Measurements from ENCODE around the gene TSPAN9. TPM values are rescaled to one million over a fixed set of nuclear protein-coding genes. Genes with fewer than 3 reads are reported as not detected.

TSPAN9 gene
- total and polyA plus RNA-seq, 10 of the 15 experiments (the other 5 are each of a cell fraction or from before 2014, with no cell fraction given), result 0.03 to 1.0 (median 0.12) TPM; not detected in 5

DNA sequence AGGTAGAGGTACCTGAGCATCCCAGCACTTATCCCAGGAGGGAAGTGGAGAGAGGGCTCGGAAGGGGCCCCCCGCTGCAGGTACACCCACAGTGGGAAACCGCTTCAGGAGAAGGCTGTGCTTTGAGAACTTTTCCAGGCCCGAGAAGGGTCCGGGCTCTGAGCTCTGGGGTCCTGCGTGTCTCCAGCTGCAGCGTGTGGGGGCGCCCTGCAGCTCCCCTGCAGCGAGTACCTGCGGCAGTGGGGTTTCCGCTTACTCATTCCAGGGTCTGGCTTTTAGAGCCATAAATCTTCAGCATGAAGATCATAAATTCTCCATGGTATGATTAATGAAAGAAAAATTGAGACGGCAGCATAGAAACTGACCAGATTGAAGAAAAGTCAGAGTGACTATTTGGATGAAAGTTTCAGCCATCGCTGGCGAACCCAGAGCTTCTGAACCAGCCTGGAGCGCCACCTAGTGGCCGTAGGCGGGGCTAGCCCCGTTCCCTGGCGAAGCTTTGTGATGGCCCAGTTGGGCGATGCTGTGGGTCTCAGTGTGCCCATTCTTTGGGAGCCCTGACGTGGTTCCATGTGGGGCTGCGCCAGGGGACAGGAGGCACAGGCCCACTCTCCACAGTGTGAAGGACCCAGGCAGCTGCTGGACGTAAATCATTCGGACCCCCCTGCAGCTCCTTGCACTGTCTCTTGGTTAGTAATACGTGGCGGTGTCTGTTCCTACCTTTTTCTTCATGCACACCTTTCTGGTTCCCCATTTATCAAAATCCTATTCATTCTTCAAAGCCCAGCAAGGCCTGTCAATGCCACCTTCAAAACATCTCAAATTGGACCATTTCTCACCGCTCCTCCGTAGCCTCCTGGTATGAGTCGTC lies 198.2 kb downstream of the TSPAN9 start (continued):
- TF ChIP-seq NR2F1 (conservative IDR thresholded peaks at IDR 0.05), result no peak
- TF ChIP-seq RFX5 (IDR thresholded peaks at IDR 0.05; ENCODE audit: low read depth, low read length), result no peak
- TF ChIP-seq TCF3 (IDR thresholded peaks at IDR 0.05; ENCODE audit: borderline replicate concordance, insufficient read depth, low read depth, low read length), result no peak
- TF ChIP-seq NR2C1 (IDR thresholded peaks at IDR 0.05), result no peak

DNA sequence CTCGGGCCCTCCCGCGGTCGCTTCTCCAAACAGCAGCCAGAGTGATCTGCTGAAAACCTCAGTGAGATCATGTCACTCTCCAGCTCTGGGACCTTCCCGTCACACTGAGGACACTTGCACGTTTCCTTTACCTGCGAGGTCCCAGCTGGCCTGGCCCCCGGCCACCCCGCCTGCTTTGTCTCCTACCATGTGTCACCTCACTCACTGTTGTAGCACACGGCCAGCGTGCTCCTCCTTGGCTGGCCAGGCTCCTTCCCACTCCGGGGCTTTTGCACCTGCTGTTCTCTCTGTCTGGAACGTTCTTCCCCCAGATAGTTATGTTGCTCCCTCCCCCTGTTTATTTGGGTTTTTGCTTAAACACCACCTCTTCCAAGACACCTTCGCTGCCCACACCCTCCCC lies 199.0 kb downstream of the TSPAN9 start:
- no peak overlapping the region for H2AFZ ChIP-seq (ENCODE audit: control insufficient read depth, low read depth, low read length)
- intact Hi-C loops (cut with micrococcal nuclease; ENCODE audit: unreplicated experiment), result no loop called here
- BruUV-seq (replicated peaks), result no TSS peak
- H3K4me3 ChIP-seq, result no peak overlapping the region
- CTCF ChIA-PET, result interaction anchor here (0.6 to 4.1 kb wide), 13 partner anchors 13 to 501 kb away, joined by 3 to 41 read pairs (median 7); no protein-coding TSS in a partner anchor
- ATAC-seq (no peak), DNase-seq (ENCODE audit: low read depth, low spot score) (no peak), FAIRE-seq (no peak)
- no peaks in the 10 kb centered on the region for H3K36me3 ChIP-seq (ENCODE audit: control insufficient read depth in 2 of 2, insufficient read depth in 2 of 2, low read length in 1 of 2)
- no peak overlapping the region for H3K4me2 ChIP-seq (ENCODE audit: control insufficient read depth, insufficient read depth)
- H3K27me3 ChIP-seq (replicated peaks in 1 of 2; ENCODE audit: control insufficient read depth in 2 of 2, insufficient read depth in 2 of 2, low read length in 1 of 2), result no peaks in the 10 kb centered on the region; a peak in 2 of 4 replicates
- H3K9me3 ChIP-seq (replicated peaks; ENCODE audit: control insufficient read depth, insufficient read depth, low read length), result no peaks in the 10 kb centered on the region
- no peak overlapping the region for H3K27ac ChIP-seq (ENCODE audit: control insufficient read depth, insufficient read depth)
- SMC1A ChIA-PET (ENCODE audit: uncharacterized antibody, unreplicated experiment), result interaction anchor here (1.0 to 2.2 kb wide), 5 partner anchors 24 to 203 kb away, joined by 3 to 6 read pairs (median 4); no protein-coding TSS in a partner anchor
- H3K79me2 ChIP-seq (ENCODE audit: control insufficient read depth, insufficient read depth, low read length), result no peaks in the 10 kb centered on the region
- H3K4me1 ChIP-seq (ENCODE audit: control insufficient read depth, insufficient read depth, low read length), result no peaks in the 10 kb centered on the region
- RAD21 ChIA-PET (ENCODE audit: unreplicated experiment), result interaction anchor here (1.0 to 1.3 kb wide), 2 partner anchors 111 to 113 kb away, joined by 3 to 4 read pairs; no protein-coding TSS in a partner anchor
- H3K9ac ChIP-seq (ENCODE audit: control insufficient read depth, insufficient read depth, low read length), result no peak overlapping the region
- POLR2A ChIA-PET, result no interaction called here
- 48% methylated on average over 14 of the region's 14 CpGs for WGBS (ENCODE audit: insufficient coverage, insufficient replicate concordance, low lambda C conversion rate, missing lambda C conversion rate)
- in situ Hi-C loops (cut with MboI), result no loop called here
- no peaks in the 10 kb centered on the region for H4K20me1 ChIP-seq (ENCODE audit: control insufficient read depth, insufficient read depth)
- TF ChIP-seq IKZF2 (IDR thresholded peaks at IDR 0.05) (no peak), ZNF592 (IDR thresholded peaks at IDR 0.05) (no peak), YY1 (IDR thresholded peaks at IDR 0.05; ENCODE audit: low read depth, low read length) (no peak), E2F4 (IDR thresholded peaks at IDR 0.05; ENCODE audit: low read depth, low read length) (no peak), MEF2A (IDR thresholded peaks at IDR 0.05; ENCODE audit: insufficient read depth, low read depth, low read length) (no peak), POU2F2 (IDR thresholded peaks at IDR 0.05; ENCODE audit: borderline replicate concordance, low read depth, low read length) (no peak), NRF1 (conservative IDR thresholded peaks at IDR 0.05; ENCODE audit: low read depth, low read length) (no peak), NR2F1 (conservative IDR thresholded peaks at IDR 0.05) (no peak), ASH2L (IDR thresholded peaks at IDR 0.05; ENCODE audit: borderline replicate concordance, low read depth) (no peak), BRCA1 (IDR thresholded peaks at IDR 0.05; ENCODE audit: low read depth, low read length) (no peak), PAX8 (IDR thresholded peaks at IDR 0.05) (no peak), KDM1A (IDR thresholded peaks at IDR 0.05; ENCODE audit: borderline replicate concordance) (no peak)
- TF ChIP-seq, protein P1, sequence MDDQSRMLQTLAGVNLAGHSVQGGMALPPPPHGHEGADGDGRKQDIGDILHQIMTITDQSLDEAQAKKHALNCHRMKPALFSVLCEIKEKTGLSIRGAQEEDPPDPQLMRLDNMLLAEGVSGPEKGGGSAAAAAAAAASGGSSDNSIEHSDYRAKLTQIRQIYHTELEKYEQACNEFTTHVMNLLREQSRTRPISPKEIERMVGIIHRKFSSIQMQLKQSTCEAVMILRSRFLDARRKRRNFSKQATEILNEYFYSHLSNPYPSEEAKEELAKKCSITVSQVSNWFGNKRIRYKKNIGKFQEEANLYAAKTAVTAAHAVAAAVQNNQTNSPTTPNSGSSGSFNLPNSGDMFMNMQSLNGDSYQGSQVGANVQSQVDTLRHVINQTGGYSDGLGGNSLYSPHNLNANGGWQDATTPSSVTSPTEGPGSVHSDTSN (IDR thresholded peaks at IDR 0.05; ENCODE audit: insufficient replicate concordance, low read depth, low read length), result no peak
